ENCODE measurements around the gene IRAG1.
A peak's percentile ranks its signal among the peaks of the same experiment; 100 is the strongest.

IRAG1 gene

GRCh38 chr11:10669258-10670033 lies 24.1 kb downstream of the IRAG1 start:
- Histone ChIP-seq H3K27me3 (ENCODE audit: insufficient read depth, low read depth, severe bottlenecking) (no peaks in the 10 kb centered on the region), H3K27ac (peak overlapping the region; percentile 50)
- DNase-seq = peak; percentile 80

GRCh38 chr11:10667521-10667885 lies 26.1 kb downstream of the IRAG1 start:
- Histone ChIP-seq H3K36me3 (no peaks in the 10 kb centered on the region), H3K4me3 (ENCODE audit: low read depth, low read length) (no peak overlapping the region), H3K27me3 (ENCODE audit: insufficient read depth, low read depth, severe bottlenecking) (no peaks in the 10 kb centered on the region), H3K27ac (no peak overlapping the region), H3K9me3 (ENCODE audit: severe bottlenecking) (no peaks in the 10 kb centered on the region)
- TF ChIP-seq, protein P1, sequence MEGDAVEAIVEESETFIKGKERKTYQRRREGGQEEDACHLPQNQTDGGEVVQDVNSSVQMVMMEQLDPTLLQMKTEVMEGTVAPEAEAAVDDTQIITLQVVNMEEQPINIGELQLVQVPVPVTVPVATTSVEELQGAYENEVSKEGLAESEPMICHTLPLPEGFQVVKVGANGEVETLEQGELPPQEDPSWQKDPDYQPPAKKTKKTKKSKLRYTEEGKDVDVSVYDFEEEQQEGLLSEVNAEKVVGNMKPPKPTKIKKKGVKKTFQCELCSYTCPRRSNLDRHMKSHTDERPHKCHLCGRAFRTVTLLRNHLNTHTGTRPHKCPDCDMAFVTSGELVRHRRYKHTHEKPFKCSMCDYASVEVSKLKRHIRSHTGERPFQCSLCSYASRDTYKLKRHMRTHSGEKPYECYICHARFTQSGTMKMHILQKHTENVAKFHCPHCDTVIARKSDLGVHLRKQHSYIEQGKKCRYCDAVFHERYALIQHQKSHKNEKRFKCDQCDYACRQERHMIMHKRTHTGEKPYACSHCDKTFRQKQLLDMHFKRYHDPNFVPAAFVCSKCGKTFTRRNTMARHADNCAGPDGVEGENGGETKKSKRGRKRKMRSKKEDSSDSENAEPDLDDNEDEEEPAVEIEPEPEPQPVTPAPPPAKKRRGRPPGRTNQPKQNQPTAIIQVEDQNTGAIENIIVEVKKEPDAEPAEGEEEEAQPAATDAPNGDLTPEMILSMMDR (IDR thresholded peaks at IDR 0.05; ENCODE audit: low read depth, low read length) = no peak
- DNase-seq = no peak

More at GRCh38 chr11:10669258-10670033, 24.1 kb downstream of the IRAG1 start:
- no peaks in the 10 kb centered on the region for H3K36me3 ChIP-seq
- no peak overlapping the region for H3K4me3 ChIP-seq (ENCODE audit: low read depth, low read length)
- TF ChIP-seq, protein P1 (IDR thresholded peaks at IDR 0.05; ENCODE audit: low read depth, low read length) = no peak
- H3K9me3 ChIP-seq (ENCODE audit: severe bottlenecking) = no peaks in the 10 kb centered on the region

- Histone ChIP-seq H3K27ac (no peak overlapping the region), H3K4me3 (ENCODE audit: low read depth, low read length) (no peak overlapping the region), H3K9me3 (ENCODE audit: severe bottlenecking) (no peaks in the 10 kb centered on the region)
Measured at GRCh38 chr11:10666556-10667520, 26.7 kb downstream of the IRAG1 start.

DNA sequence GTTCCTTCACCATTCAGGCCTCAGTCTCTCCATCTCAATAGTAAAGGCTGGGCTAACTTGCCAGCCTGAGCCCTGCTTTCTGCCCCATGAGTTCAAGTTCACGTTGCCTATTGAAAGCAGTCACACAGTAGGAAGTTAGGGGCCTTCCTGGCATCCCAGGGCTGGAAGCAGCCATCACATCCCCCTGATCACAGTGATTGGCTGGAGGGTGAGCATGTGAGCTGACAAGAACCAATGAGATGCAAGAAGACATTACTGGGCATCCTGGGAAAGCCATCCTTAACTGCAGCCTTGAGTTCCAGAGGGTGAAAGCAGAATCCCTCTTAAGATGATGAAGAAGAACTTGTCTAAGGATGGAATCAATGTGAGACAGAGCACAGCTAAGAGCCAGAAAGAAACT lies 29.1 kb downstream of the IRAG1 start:
- no peaks in the 10 kb centered on the region for H3K9me3 ChIP-seq (ENCODE audit: severe bottlenecking)
- TF ChIP-seq, protein P1 (IDR thresholded peaks at IDR 0.05; ENCODE audit: low read depth, low read length) = no peak
- no peaks in the 10 kb centered on the region for H3K36me3 ChIP-seq
- no peak overlapping the region for H3K4me3 ChIP-seq (ENCODE audit: low read depth, low read length)
- H3K27ac ChIP-seq = no peak overlapping the region
- no peak for DNase-seq
- H3K27me3 ChIP-seq (ENCODE audit: insufficient read depth, low read depth, severe bottlenecking) = no peaks in the 10 kb centered on the region

More at GRCh38 chr11:10666556-10667520, 26.7 kb downstream of the IRAG1 start:
- TF ChIP-seq, protein P1 (IDR thresholded peaks at IDR 0.05; ENCODE audit: low read depth, low read length) = no peak
- DNase-seq = no peak
- Histone ChIP-seq H3K27me3 (ENCODE audit: insufficient read depth, low read depth, severe bottlenecking) (no peaks in the 10 kb centered on the region), H3K36me3 (no peaks in the 10 kb centered on the region)

- TF ChIP-seq, protein P1 (IDR thresholded peaks at IDR 0.05; ENCODE audit: low read depth, low read length) = no peak
- no peaks in the 10 kb centered on the region for H3K27me3 ChIP-seq (ENCODE audit: insufficient read depth, low read depth, severe bottlenecking)
Measured at GRCh38 chr11:10663990-10664389, 29.6 kb downstream of the IRAG1 start.

More at GRCh38 chr11:10663990-10664389, 29.6 kb downstream of the IRAG1 start:
- no peak for DNase-seq
- no peak overlapping the region for H3K4me3 ChIP-seq (ENCODE audit: low read depth, low read length)
- no peak overlapping the region for H3K27ac ChIP-seq
- no peaks in the 10 kb centered on the region for H3K9me3 ChIP-seq (ENCODE audit: severe bottlenecking)
- H3K36me3 ChIP-seq = no peaks in the 10 kb centered on the region

Data from WERI-Rb-1 (cell line).